GM12878 (cell line): Measurements from ENCODE around the gene ANO10. TPM values are rescaled to one million over a fixed set of nuclear protein-coding genes. Genes with fewer than 3 reads are reported as not detected.

Experiments used
- ATAC-seq: fragments of 200-7000 bp; cut with Tn5 transposase; 3 replicates; pipeline ENCODE4 v1.9.1; 2020; ENCODE audit warnings: mild to moderate bottlenecking, moderate library complexity
- BruUV-seq: library from RNA; stranded (reverse); fragments of 400-500 nt; replicated peaks from 2 replicates; lab custom pipeline; 2021; lab: Mats Ljungman, UMichigan
- CTCF ChIA-PET: fragments of 300-600 bp; sonication (Branson Sonifier 250); formaldehyde crosslinking; extraction: SDS; loops from one replicate; lab custom pipeline; 2021; ENCODE audit warnings: inconsistent platforms; lab: Yijun Ruan, JAX
- POLR2A ChIA-PET: fragments of 350-600 bp; formaldehyde crosslinking; extraction: SDS; loops from one replicate; lab custom pipeline; 2021; ENCODE audit warnings: inconsistent platforms; lab: Charles Lee
- RAD21 ChIA-PET: fragments of 300-600 bp; sonication (Branson Sonifier 250); formaldehyde crosslinking; loops from one replicate; lab custom pipeline; 2023; ENCODE audit warnings: antibody characterized with exemption; ENCODE audit not compliant: unreplicated experiment; lab: Charles Lee
- SMC1A ChIA-PET: fragments of 300-600 bp; sonication (Branson Sonifier 250); formaldehyde crosslinking; loops from one replicate; lab custom pipeline; 2023; ENCODE audit not compliant: unreplicated experiment, uncharacterized antibody; lab: Charles Lee
- DNase-seq: peaks from one replicate; pipeline ENCODE4 v3.0.0-alpha.2; 2011; ENCODE audit warnings: low read depth, low spot score
- FAIRE-seq: peaks from 3 replicates; lab custom pipeline; 2011; peaks lifted over from hg19 to GRCh38; lab: Jason Lieb, UNC
- H2AFZ ChIP-seq: 2 replicates; pipeline ENCODE4 v1.6.0; 2011; ENCODE audit warnings: low read depth, low read length, control low read depth; ENCODE audit not compliant: control insufficient read depth
- H3K27ac ChIP-seq: 2 replicates; pipeline ENCODE4 v1.5.1; 2011; ENCODE audit warnings: control low read depth; ENCODE audit not compliant: control insufficient read depth, insufficient read depth
- H3K27me3 ChIP-seq, 2 experiments: replicated peaks in 1 of 2; 2 replicates each; pipeline versions ENCODE4 v1.6.0 to v1.6.1; 2011; ENCODE audit warnings: low read length in 1 of 2; ENCODE audit not compliant: control insufficient read depth in 2 of 2, insufficient read depth in 2 of 2
- H3K36me3 ChIP-seq, 2 experiments: 2 replicates each; pipeline ENCODE4 v1.5.1; 2011; ENCODE audit warnings: low read length in 1 of 2; ENCODE audit not compliant: control insufficient read depth in 2 of 2, insufficient read depth in 2 of 2
- H3K4me1 ChIP-seq: 2 replicates; pipeline ENCODE4 v1.6.1; 2011; ENCODE audit warnings: mild to moderate bottlenecking, low read length, moderate library complexity, mixed read lengths; ENCODE audit not compliant: control insufficient read depth, insufficient read depth
- H3K4me2 ChIP-seq: 2 replicates; pipeline ENCODE4 v1.6.0; 2011; ENCODE audit warnings: control low read depth; ENCODE audit not compliant: control insufficient read depth, insufficient read depth
- H3K4me3 ChIP-seq: fragments of 200-600 bp; sonication (generic); 2 replicates; pipeline ENCODE4 v1.5.1; 2016
- H3K79me2 ChIP-seq: 2 replicates; pipeline ENCODE4 v1.6.0; 2011; ENCODE audit warnings: low read length; ENCODE audit not compliant: control insufficient read depth, insufficient read depth
- H3K9ac ChIP-seq: 2 replicates; pipeline ENCODE4 v1.8.0; 2011; ENCODE audit warnings: low read length, control low read depth, mixed read lengths; ENCODE audit not compliant: control insufficient read depth, insufficient read depth
- H3K9me3 ChIP-seq: replicated peaks from 3 replicates; pipeline ENCODE4 v1.5.1; 2011; ENCODE audit warnings: mild to moderate bottlenecking, low read length; ENCODE audit not compliant: control insufficient read depth, insufficient read depth
- H4K20me1 ChIP-seq: 2 replicates; pipeline ENCODE4 v1.6.0; 2011; ENCODE audit not compliant: control insufficient read depth, insufficient read depth
- BCLAF1 ChIP-seq: fragments of 450-650 bp; IDR thresholded peaks from 2 replicates; pipeline ENCODE4 v1.6.1; 2017; ENCODE audit warnings: antibody characterized with exemption, mild to moderate bottlenecking, moderate library complexity
- DPF2 ChIP-seq: fragments of 450-650 bp; IDR thresholded peaks from 2 replicates; pipeline ENCODE4 v1.6.1; 2017; ENCODE audit warnings: mild to moderate bottlenecking
- GABPA ChIP-seq: IDR thresholded peaks from 2 replicates; pipeline ENCODE4 v1.6.1; 2014; ENCODE audit warnings: antibody characterized with exemption, low read depth, mild to moderate bottlenecking, inconsistent platforms
- HDAC2 ChIP-seq: fragments of 200-600 bp; sonication (generic); IDR thresholded peaks from 2 replicates; pipeline ENCODE4 v1.6.1; 2017
- MAX ChIP-seq: IDR thresholded peaks from 2 replicates; pipeline ENCODE4 v1.6.1; 2012; ENCODE audit warnings: low read depth, low read length, improper control_type of control experiment
- RAD21 ChIP-seq: IDR thresholded peaks from 2 replicates; pipeline ENCODE4 v1.6.1; 2011; ENCODE audit warnings: mild to moderate bottlenecking, low read depth, low read length, moderate library complexity; ENCODE audit not compliant: insufficient read depth
- RUNX3 ChIP-seq: IDR thresholded peaks from 2 replicates; pipeline ENCODE4 v1.6.1; 2012; ENCODE audit warnings: low read length, inconsistent platforms
- ZBTB11 ChIP-seq: fragments of 450-650 bp; formaldehyde crosslinking; IDR thresholded peaks from 2 replicates; pipeline ENCODE4 v1.5.0; 2022; ENCODE audit warnings: mild to moderate bottlenecking, missing genetic modification characterization
- WGBS: methylation state at CpG from one replicate; pipeline ENCODE4 v1.1.6; 2016; ENCODE audit warnings: low lambda C conversion rate; ENCODE audit not compliant: insufficient replicate concordance, insufficient coverage; ENCODE audit errors: missing lambda C conversion rate; 5-methylcytosine and 5-hydroxymethylcytosine counted together
- in situ Hi-C: fragments of 300-500 bp; cut with MboI; formaldehyde crosslinking; loops from 9 replicates; pipeline ENCODE4 v1.14.3; 2018; ENCODE audit warnings: mixed read lengths
- intact Hi-C: fragments of 100-400 bp; cut with micrococcal nuclease; formaldehyde crosslinking; loops from one replicate; pipeline ENCODE4 v1.14.2; 2022; ENCODE audit not compliant: unreplicated experiment
- polyA plus RNA-seq, 11 experiments: library from polyadenylated mRNA; depleted of rRNA in 4 of 11; unstranded in 6 of 11; stranded (reverse) in 5 of 11; fragments of >200 nt; fragmentation: Nextera tagmentation in 4 of 11; fragmentation: Illumina TruSeq in 1 of 11; extraction: Ambion mirVana in 4 of 11; extraction: Trizol in 1 of 11; gene quantifications; 1 replicate in 1 of 11; 2 replicates in 10 of 11; pipeline versions ENCODE4 v1.2.1 to v1.2.3, GENCODE V29; 2011 to 2016; ENCODE audit warnings: inconsistent platforms in 2 of 11, missing spikeins in 2 of 11, low read depth in 1 of 11
- total RNA-seq, 4 experiments: library from RNA; depleted of rRNA in 3 of 4; stranded (reverse); fragments of >200 nt in 3 of 4; fragmentation: Illumina TruSeq in 1 of 4; extraction: Trizol in 1 of 4; gene quantifications; 2 replicates each; pipeline versions ENCODE4 v1.2.1 to v1.2.3, GENCODE V29; 2013 to 2021
- TF ChIP-seq, protein P1 (sequence below): fragments of 450-650 bp; conservative IDR thresholded peaks from 2 replicates; pipeline ENCODE4 v1.6.1; 2017; ENCODE audit warnings: mild to moderate bottlenecking, moderate library complexity

ANO10 gene
- total and polyA plus RNA-seq, 10 of the 15 experiments (the other 5 are each of a cell fraction or from before 2014, with no cell fraction given), result 0.29 to 21.9 (median 1.6) TPM

DNA sequence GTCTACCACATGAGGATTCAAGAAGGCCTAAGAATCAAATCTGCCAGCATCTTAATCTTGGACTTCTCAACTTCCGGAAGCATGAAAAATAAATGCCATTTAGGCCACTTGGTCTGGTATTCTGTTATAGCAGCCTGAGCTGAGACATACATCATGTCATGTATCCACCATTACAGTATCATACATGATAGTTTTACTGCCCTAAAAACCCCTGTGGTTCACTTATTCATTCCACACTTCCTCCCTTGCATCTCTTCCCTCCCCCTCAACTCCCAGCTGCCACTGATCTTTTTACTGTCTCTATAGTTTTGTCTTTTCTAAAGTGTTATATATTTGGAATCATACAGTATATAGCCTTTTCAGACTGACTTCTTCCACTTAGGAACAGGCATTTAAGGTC lies 173.7 kb downstream of the ANO10 start:
- WGBS, result 100% methylated on average over 1 of the region's 1 CpG
- Histone ChIP-seq H3K27me3 (no peaks in the 10 kb centered on the region), H2AFZ (no peak overlapping the region), H3K27ac (no peak overlapping the region), H3K9ac (no peak overlapping the region), H3K79me2 (no peaks in the 10 kb centered on the region)
- FAIRE-seq, result no peak
- POLR2A ChIA-PET, result no interaction called here
- TF ChIP-seq DPF2 (no peak), RAD21 (no peak), BCLAF1 (no peak), HDAC2 (no peak), GABPA (no peak), ZBTB11 (no peak), RUNX3 (peak; percentile 37), MAX (no peak)
- TF ChIP-seq, protein P1, sequence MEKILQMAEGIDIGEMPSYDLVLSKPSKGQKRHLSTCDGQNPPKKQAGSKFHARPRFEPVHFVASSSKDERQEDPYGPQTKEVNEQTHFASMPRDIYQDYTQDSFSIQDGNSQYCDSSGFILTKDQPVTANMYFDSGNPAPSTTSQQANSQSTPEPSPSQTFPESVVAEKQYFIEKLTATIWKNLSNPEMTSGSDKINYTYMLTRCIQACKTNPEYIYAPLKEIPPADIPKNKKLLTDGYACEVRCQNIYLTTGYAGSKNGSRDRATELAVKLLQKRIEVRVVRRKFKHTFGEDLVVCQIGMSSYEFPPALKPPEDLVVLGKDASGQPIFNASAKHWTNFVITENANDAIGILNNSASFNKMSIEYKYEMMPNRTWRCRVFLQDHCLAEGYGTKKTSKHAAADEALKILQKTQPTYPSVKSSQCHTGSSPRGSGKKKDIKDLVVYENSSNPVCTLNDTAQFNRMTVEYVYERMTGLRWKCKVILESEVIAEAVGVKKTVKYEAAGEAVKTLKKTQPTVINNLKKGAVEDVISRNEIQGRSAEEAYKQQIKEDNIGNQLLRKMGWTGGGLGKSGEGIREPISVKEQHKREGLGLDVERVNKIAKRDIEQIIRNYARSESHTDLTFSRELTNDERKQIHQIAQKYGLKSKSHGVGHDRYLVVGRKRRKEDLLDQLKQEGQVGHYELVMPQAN, result no peak
- TF ChIP-seq, all 136 proteins: peak for 1
- Histone ChIP-seq H3K4me1 (no peaks in the 10 kb centered on the region), H3K9me3 (no peaks in the 10 kb centered on the region), H4K20me1 (no peaks in the 10 kb centered on the region), H3K4me3 (no peak overlapping the region), H3K36me3 (no peaks in the 10 kb centered on the region), H3K4me2 (no peak overlapping the region)
- in situ Hi-C loops (no loop called here), intact Hi-C loops (no loop called here)
- BruUV-seq, result no TSS peak
- ChIA-PET RAD21 (no interaction called here), SMC1A (interaction anchor here (1.3 kb wide), 1 partner anchor 9 kb away, joined by 3 read pairs; no protein-coding TSS in a partner anchor), CTCF (no interaction called here)
- ATAC-seq (peak; percentile 51), DNase-seq (no peak)
